Measurements from ENCODE around the gene CDH24.

DNA sequence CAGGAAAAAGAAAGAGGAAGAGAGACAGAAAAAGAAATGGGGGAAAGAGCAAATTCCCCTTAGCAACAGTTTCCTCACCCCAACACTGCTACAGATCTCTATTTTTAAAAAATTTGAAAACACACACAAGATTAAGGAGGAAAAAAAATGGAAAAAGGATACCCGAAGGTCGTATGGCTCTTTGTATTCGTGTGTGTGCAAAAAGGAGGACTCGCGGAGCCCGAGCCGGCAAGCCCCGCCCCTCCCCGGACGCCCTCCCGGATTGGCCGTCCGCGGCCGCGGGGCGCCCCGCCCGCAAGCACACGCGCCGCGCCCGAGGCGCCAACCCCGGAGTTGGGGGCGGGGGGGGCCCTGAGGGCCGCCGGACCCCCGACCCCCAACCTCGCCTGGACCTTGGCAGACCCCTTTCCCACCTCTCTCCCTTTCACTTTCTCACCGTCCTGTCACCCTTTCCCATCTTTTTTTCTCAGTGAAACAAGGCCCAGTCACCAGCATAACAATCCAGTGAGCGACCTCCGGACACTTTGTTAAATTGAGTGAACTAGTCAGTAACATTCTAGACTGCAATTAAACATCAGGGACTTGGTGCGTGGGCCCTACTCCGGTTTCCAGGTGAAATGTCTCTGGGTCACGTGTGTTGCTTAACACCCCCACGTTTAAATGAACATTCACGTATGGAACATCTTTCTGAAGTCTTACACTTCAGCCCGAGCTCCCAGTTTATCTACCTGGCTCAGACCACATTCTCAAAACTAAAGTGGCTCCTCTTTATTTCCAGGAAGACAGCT is 47.2 kb downstream of the CDH24 start, which contains the start of gene C14orf93:
- TF ChIP-seq, protein P1, sequence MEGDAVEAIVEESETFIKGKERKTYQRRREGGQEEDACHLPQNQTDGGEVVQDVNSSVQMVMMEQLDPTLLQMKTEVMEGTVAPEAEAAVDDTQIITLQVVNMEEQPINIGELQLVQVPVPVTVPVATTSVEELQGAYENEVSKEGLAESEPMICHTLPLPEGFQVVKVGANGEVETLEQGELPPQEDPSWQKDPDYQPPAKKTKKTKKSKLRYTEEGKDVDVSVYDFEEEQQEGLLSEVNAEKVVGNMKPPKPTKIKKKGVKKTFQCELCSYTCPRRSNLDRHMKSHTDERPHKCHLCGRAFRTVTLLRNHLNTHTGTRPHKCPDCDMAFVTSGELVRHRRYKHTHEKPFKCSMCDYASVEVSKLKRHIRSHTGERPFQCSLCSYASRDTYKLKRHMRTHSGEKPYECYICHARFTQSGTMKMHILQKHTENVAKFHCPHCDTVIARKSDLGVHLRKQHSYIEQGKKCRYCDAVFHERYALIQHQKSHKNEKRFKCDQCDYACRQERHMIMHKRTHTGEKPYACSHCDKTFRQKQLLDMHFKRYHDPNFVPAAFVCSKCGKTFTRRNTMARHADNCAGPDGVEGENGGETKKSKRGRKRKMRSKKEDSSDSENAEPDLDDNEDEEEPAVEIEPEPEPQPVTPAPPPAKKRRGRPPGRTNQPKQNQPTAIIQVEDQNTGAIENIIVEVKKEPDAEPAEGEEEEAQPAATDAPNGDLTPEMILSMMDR (IDR thresholded peaks at IDR 0.05) = no peak
- TF ChIP-seq POLR2A (IDR thresholded peaks at IDR 0.05) = peak; percentile 39

Data from right lobe of liver (tissue), 4 donors.